Smooth muscle cell (in vitro differentiated cells): ENCODE results near the gene TCEAL9. TPM values are rescaled to one million over a fixed set of nuclear protein-coding genes. Genes with fewer than 3 reads are reported as not detected.

ENCODE experiments used
- DNase-seq: peaks from one replicate; lab custom pipeline; 2025; ENCODE audit not compliant: unreplicated experiment; lab: John Stamatoyannopoulos, UW
- H2AFZ ChIP-seq: fragments of 200-600 bp; sonication (generic); 2 replicates; pipeline ENCODE4 v1.6.0; 2016; ENCODE audit warnings: antibody characterized with exemption, low read depth, mild to moderate bottlenecking
- H3F3A ChIP-seq: fragments of 200-600 bp; sonication (generic); 2 replicates; pipeline ENCODE4 v1.6.0; 2017; ENCODE audit warnings: antibody characterized with exemption, low read depth
- H3K27ac ChIP-seq: fragments of 200-600 bp; sonication (generic); 2 replicates; pipeline ENCODE4 v1.5.1; 2016; ENCODE audit warnings: low read depth, mild to moderate bottlenecking
- H3K27me3 ChIP-seq: fragments of 200-600 bp; sonication (generic); 2 replicates; pipeline ENCODE4 v1.6.1; 2016; ENCODE audit warnings: low read depth, mild to moderate bottlenecking
- H3K36me3 ChIP-seq: fragments of 200-600 bp; sonication (generic); 2 replicates; pipeline ENCODE4 v1.5.1; 2016; ENCODE audit warnings: low read depth
- H3K4me1 ChIP-seq: fragments of 200-600 bp; sonication (generic); 2 replicates; pipeline ENCODE4 v1.5.1; 2016; ENCODE audit warnings: low read depth
- H3K4me2 ChIP-seq: fragments of 200-600 bp; sonication (generic); 2 replicates; pipeline ENCODE4 v1.6.0; 2016; ENCODE audit warnings: mild to moderate bottlenecking
- H3K4me3 ChIP-seq: fragments of 200-600 bp; sonication (generic); 2 replicates; pipeline ENCODE4 v1.5.1; 2016; ENCODE audit warnings: mild to moderate bottlenecking
- H3K79me2 ChIP-seq: fragments of 200-600 bp; sonication (generic); 2 replicates; pipeline ENCODE4 v1.6.0; 2016; ENCODE audit warnings: low read depth, mild to moderate bottlenecking
- H3K9ac ChIP-seq: fragments of 200-600 bp; sonication (generic); 2 replicates; pipeline ENCODE4 v1.6.0; 2016; ENCODE audit warnings: low read depth
- H3K9me3 ChIP-seq: fragments of 200-600 bp; sonication (generic); replicated peaks from 2 replicates; pipeline ENCODE4 v1.5.1; 2016; ENCODE audit warnings: low read depth
- H4K20me1 ChIP-seq: fragments of 200-600 bp; sonication (generic); 2 replicates; pipeline ENCODE4 v1.6.0; 2016; ENCODE audit warnings: low read depth
- CTCF ChIP-seq: fragments of 200-600 bp; sonication (generic); IDR thresholded peaks from 2 replicates; pipeline ENCODE4 v1.5.1; 2017; ENCODE audit warnings: borderline replicate concordance, mild to moderate bottlenecking, antibody characterized with exemption; ENCODE audit not compliant: insufficient read depth, poor library complexity, severe bottlenecking
- WGBS: methylation state at CpG from one replicate; pipeline ENCODE4 v1.1.7; 2016; ENCODE audit warnings: low lambda C conversion rate; 5-methylcytosine and 5-hydroxymethylcytosine counted together
- polyA plus RNA-seq: library from polyadenylated mRNA; unstranded; fragments of >200 nt; fragmentation: Nextera tagmentation; extraction: Ambion mirVana; gene quantifications from 2 replicates; pipeline ENCODE4 v1.2.1, GENCODE V29; 2016
- small RNA-seq: library from RNA; depleted of rRNA; stranded (forward); fragments of <200 nt; gene quantifications from one replicate; pipeline ENCODE3, GENCODE V24; 2014
- total RNA-seq: library from RNA; depleted of rRNA; stranded (reverse); fragments of >200 nt; gene quantifications from 2 replicates; pipeline ENCODE4 v1.2.3, GENCODE V29; 2014

TCEAL9 gene
- total and polyA plus RNA-seq, 2 experiments from 2014 or later, result 255 to 267 TPM

- WGBS, result 43% methylated on average over 7 of the region's 7 CpGs
- no peak for TF ChIP-seq CTCF
Measured at GRCh38 chrX:103405009-103405333, 48.7 kb downstream of the TCEAL9 start.

GRCh38 chrX:103406256-103406655, 50.0 kb downstream of the TCEAL9 start:
- TF ChIP-seq CTCF, result no peak
- DNase-seq, result no peak
- H3K4me1 ChIP-seq, result no peaks in the 10 kb centered on the region
- WGBS, result 80% methylated on average over 1 of the region's 1 CpG
- no peaks in the 10 kb centered on the region for H3K36me3 ChIP-seq
- H3K27ac ChIP-seq, result no peak overlapping the region
- no peaks in the 10 kb centered on the region for H3K9me3 ChIP-seq
- no peak overlapping the region for H3K9ac ChIP-seq
- H3K4me3 ChIP-seq, result no peak overlapping the region
- H3K79me2 ChIP-seq, result no peaks in the 10 kb centered on the region
- H3K4me2 ChIP-seq, result no peak overlapping the region
- no peak overlapping the region for H2AFZ ChIP-seq
- H3K27me3 ChIP-seq, result no peaks in the 10 kb centered on the region
- H4K20me1 ChIP-seq, result no peaks in the 10 kb centered on the region
- H3F3A ChIP-seq, result no peaks in the 10 kb centered on the region

More at GRCh38 chrX:103405009-103405333, 48.7 kb downstream of the TCEAL9 start:
- Histone ChIP-seq H3K79me2 (no peaks in the 10 kb centered on the region), H3K36me3 (no peaks in the 10 kb centered on the region), H3K27ac (no peak overlapping the region), H2AFZ (peak overlapping the region; percentile 38), H3K27me3 (no peaks in the 10 kb centered on the region), H4K20me1 (no peaks in the 10 kb centered on the region), H3K9me3 (no peaks in the 10 kb centered on the region), H3F3A (no peaks in the 10 kb centered on the region), H3K9ac (peak overlapping the region; percentile 67), H3K4me3 (peak overlapping the region; percentile 61), H3K4me2 (peak overlapping the region; percentile 88), H3K4me1 (no peaks in the 10 kb centered on the region)
- no peak for DNase-seq

- H3K79me2 ChIP-seq, result no peaks in the 10 kb centered on the region
- 96% methylated on average over 2 of the region's 2 CpGs for WGBS
- no peak overlapping the region for H3K27ac ChIP-seq
- H3K27me3 ChIP-seq, result no peaks in the 10 kb centered on the region
- H3K4me2 ChIP-seq, result no peak overlapping the region
- H3K4me3 ChIP-seq, result no peak overlapping the region
- DNase-seq, result no peak
- no peaks in the 10 kb centered on the region for H3K9me3 ChIP-seq
- no peak overlapping the region for H2AFZ ChIP-seq
- H3K4me1 ChIP-seq, result no peaks in the 10 kb centered on the region
- no peaks in the 10 kb centered on the region for H3K36me3 ChIP-seq
- H4K20me1 ChIP-seq, result no peaks in the 10 kb centered on the region
- no peak for TF ChIP-seq CTCF
- no peaks in the 10 kb centered on the region for H3F3A ChIP-seq
- H3K9ac ChIP-seq, result no peak overlapping the region
Measured at GRCh38 chrX:103407776-103408175, 51.5 kb downstream of the TCEAL9 start.

Small RNAs within 50 kb of the gene (small RNA-seq; reads per million reads assigned to genes)
- gene Z92846.1, result not detected

Other genes with a start within 250 kb of the TCEAL9 start
- 48.7 and 50.3 TPM in 2 replicates for gene BEX4, start 141.4 kb upstream of the TCEAL9 start, total RNA-seq
- 89.9 and 107 TPM in 2 replicates for gene BEX4, start 141.4 kb upstream of the TCEAL9 start, polyA plus RNA-seq
- gene TCEAL8, start 101.4 kb upstream of the TCEAL9 start, total RNA-seq, result 157 and 187 TPM in 2 replicates
- gene TCEAL8, start 101.4 kb upstream of the TCEAL9 start, polyA plus RNA-seq, result 113 and 140 TPM in 2 replicates
- not detected in 2 replicates for gene TCEAL5, start 79.8 kb upstream of the TCEAL9 start, total RNA-seq
- gene TCEAL5, start 79.8 kb upstream of the TCEAL9 start, polyA plus RNA-seq, result not detected in 2 replicates
- 4.7 and 6.6 TPM in 2 replicates for gene BEX2, start 45.5 kb upstream of the TCEAL9 start, total RNA-seq
- gene BEX2, start 45.5 kb upstream of the TCEAL9 start, polyA plus RNA-seq, result 3.6 and 6.3 TPM in 2 replicates
- gene TCEAL7, start 26.3 kb upstream of the TCEAL9 start, total RNA-seq, result 19.7 and 32.1 TPM in 2 replicates
- 13.8 and 21.4 TPM in 2 replicates for gene TCEAL7, start 26.3 kb upstream of the TCEAL9 start, polyA plus RNA-seq
- 234 and 259 TPM in 2 replicates for gene BEX3, start 20.0 kb downstream of the TCEAL9 start, total RNA-seq
- 445 and 554 TPM in 2 replicates for gene BEX3, start 20.0 kb downstream of the TCEAL9 start, polyA plus RNA-seq
- 0.13 and 0.49 TPM in 2 replicates for gene RAB40A, start 163.0 kb downstream of the TCEAL9 start, total RNA-seq
- 0.63 and 0.85 TPM in 2 replicates for gene RAB40A, start 163.0 kb downstream of the TCEAL9 start, polyA plus RNA-seq
- 40.2 and 51.3 TPM in 2 replicates for gene TCEAL4, start 229.0 kb downstream of the TCEAL9 start, total RNA-seq
- gene TCEAL4, start 229.0 kb downstream of the TCEAL9 start, polyA plus RNA-seq, result 74.4 and 76.2 TPM in 2 replicates